Esophagus (tissue), 2 donors: ENCODE data around the gene PDZRN3. TPM values are rescaled to one million over a fixed set of nuclear protein-coding genes. Genes with fewer than 3 reads are reported as not detected.

ENCODE experiments used
- H3K27ac ChIP-seq, 2 donors: one replicate each; pipeline ENCODE4 v1.5.1; 2013; ENCODE audit warnings: low read depth in 2 of 2, mild to moderate bottlenecking in 2 of 2, inconsistent platforms in 1 of 2, low read length in 1 of 2, moderate library complexity in 1 of 2
- H3K27me3 ChIP-seq, 2 donors: one replicate each; pipeline ENCODE4 v1.6.1; 2013; ENCODE audit warnings: low read length in 2 of 2, control low read depth in 1 of 2, mild to moderate bottlenecking in 1 of 2; ENCODE audit not compliant: insufficient read depth in 2 of 2, control insufficient read depth in 1 of 2
- H3K36me3 ChIP-seq, 2 donors: one replicate each; pipeline ENCODE4 v1.6.1; 2013; ENCODE audit warnings: low read length in 1 of 2; ENCODE audit not compliant: control insufficient read depth in 2 of 2, insufficient read depth in 2 of 2
- H3K4me1 ChIP-seq, 2 donors: one replicate each; pipeline ENCODE4 v1.6.1; 2013; ENCODE audit warnings: low read length in 1 of 2; ENCODE audit not compliant: control insufficient read depth in 2 of 2, insufficient read depth in 2 of 2
- H3K4me3 ChIP-seq, 2 donors: one replicate each; pipeline ENCODE4 v1.5.1; 2013; ENCODE audit warnings: low read length in 2 of 2, mild to moderate bottlenecking in 2 of 2, low read depth in 1 of 2, moderate library complexity in 1 of 2
- H3K9me3 ChIP-seq, 2 donors: one replicate each; pipeline ENCODE4 v1.6.1; 2013; ENCODE audit warnings: mild to moderate bottlenecking in 2 of 2, low read depth in 1 of 2, low read length in 1 of 2, moderate library complexity in 1 of 2; ENCODE audit not compliant: control insufficient read depth in 2 of 2, insufficient read depth in 1 of 2
- WGBS, 2 donors: extraction: QIAGEN DNeasy Blood & Tissue Kit; methylation state at CpG; one replicate each; pipeline ENCODE4 v1.1.7; 2013; 5-methylcytosine and 5-hydroxymethylcytosine counted together
- polyA plus RNA-seq, 2 donors: library from polyadenylated mRNA; stranded (reverse); fragments of 200-250 nt; gene quantifications; one replicate each; pipeline ENCODE4 v1.2.3, GENCODE V29; 2013
- donor health status: healthy with polysubstance abuse.
- donor health status: Bipolar disorder and iron deficiency.

Gene PDZRN3
- polyA plus RNA-seq, 2 donors, result 13.9 to 17.2 TPM

- no peaks in the 10 kb centered on the region for H3K27me3 ChIP-seq
- H3K36me3 ChIP-seq, result no peaks in the 10 kb centered on the region
- H3K9me3 ChIP-seq, result no peaks in the 10 kb centered on the region
- H3K4me1 ChIP-seq, result peaks cover 2% of the 10 kb centered on the region in 2 donors
- H3K4me3 ChIP-seq, result no peak overlapping the region
- no peak overlapping the region for H3K27ac ChIP-seq
- WGBS, 2 donors, result 55 to 60% methylated on average over 9 of the region's 9 CpGs
Measured at GRCh38 chr3:73432023-73432705, 192.6 kb downstream of the PDZRN3 start.

GRCh38 chr3:73431183-73431900 is 193.4 kb downstream of the PDZRN3 start:
- Histone ChIP-seq H3K4me1 (peaks cover 2 to 5% of the 10 kb centered on the region in 2 donors), H3K36me3 (no peaks in the 10 kb centered on the region), H3K27me3 (no peaks in the 10 kb centered on the region), H3K27ac (no peak overlapping the region), H3K4me3 (no peak overlapping the region), H3K9me3 (no peaks in the 10 kb centered on the region)
- WGBS, 2 donors, result 69 to 70% methylated on average over 6 of the region's 6 CpGs

GRCh38 chr3:73427048-73427706 is 197.6 kb downstream of the PDZRN3 start:
- H3K4me1 ChIP-seq, result peaks cover 0 to 3% of the 10 kb centered on the region in 2 donors
- no peaks in the 10 kb centered on the region for H3K27me3 ChIP-seq
- H3K36me3 ChIP-seq, result no peaks in the 10 kb centered on the region
- no peak overlapping the region for H3K4me3 ChIP-seq
- WGBS, 2 donors, result 71 to 78% methylated on average over 11 of the region's 11 CpGs
- peak overlapping the region in 1 of 2 donors; percentile 26 for H3K27ac ChIP-seq
- no peaks in the 10 kb centered on the region for H3K9me3 ChIP-seq

- Histone ChIP-seq H3K27ac (peak overlapping the region in 1 of 2 donors; percentile 9), H3K27me3 (no peaks in the 10 kb centered on the region), H3K36me3 (no peaks in the 10 kb centered on the region), H3K4me3 (no peak overlapping the region), H3K9me3 (no peaks in the 10 kb centered on the region), H3K4me1 (peaks cover 0 to 3% of the 10 kb centered on the region in 2 donors)
- WGBS, 2 donors, result 56 to 59% methylated on average over 7 of the region's 7 CpGs
Measured at GRCh38 chr3:73426606-73427005, 198.1 kb downstream of the PDZRN3 start.

- Histone ChIP-seq H3K27me3 (no peaks in the 10 kb centered on the region), H3K27ac (peak overlapping the region in 1 of 2 donors; percentile 58), H3K4me1 (peaks cover 0 to 7% of the 10 kb centered on the region in 2 donors), H3K36me3 (no peaks in the 10 kb centered on the region), H3K4me3 (no peak overlapping the region), H3K9me3 (no peaks in the 10 kb centered on the region)
- 66 to 73% methylated on average over 3 of the region's 3 CpGs for WGBS, 2 donors
Measured at GRCh38 chr3:73423116-73423515, 201.6 kb downstream of the PDZRN3 start.

DNA sequence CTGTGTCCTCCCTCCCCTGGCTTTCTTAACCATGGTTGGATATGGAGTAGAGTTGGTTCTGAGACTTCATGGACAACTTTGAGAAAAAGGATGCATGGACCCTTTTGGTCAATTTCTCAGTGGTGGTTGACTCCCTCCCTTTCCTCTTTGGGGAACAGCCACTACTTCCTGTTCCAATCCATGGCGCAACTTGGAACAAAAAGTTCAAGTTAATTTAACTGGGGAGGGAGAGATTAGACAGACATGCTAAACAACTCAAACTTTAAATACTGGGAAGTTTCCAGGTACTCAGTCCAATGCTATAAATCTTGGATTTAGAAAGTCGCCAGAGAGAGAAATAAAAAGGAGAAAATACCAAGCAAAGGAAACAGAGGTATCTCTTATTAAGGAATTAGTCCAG is 202.2 kb downstream of the PDZRN3 start:
- no peak overlapping the region for H3K27ac ChIP-seq
- no peaks in the 10 kb centered on the region for H3K27me3 ChIP-seq
- H3K9me3 ChIP-seq, result no peaks in the 10 kb centered on the region
- no peak overlapping the region for H3K4me3 ChIP-seq
- 39 to 45% methylated on average over 2 of the region's 2 CpGs for WGBS, 2 donors
- H3K4me1 ChIP-seq, result peaks cover 0 to 7% of the 10 kb centered on the region in 2 donors
- H3K36me3 ChIP-seq, result no peaks in the 10 kb centered on the region

GRCh38 chr3:73419942-73420341 is 204.8 kb downstream of the PDZRN3 start:
- Histone ChIP-seq H3K27ac (peak overlapping the region; percentile 45 to 68), H3K27me3 (no peaks in the 10 kb centered on the region), H3K4me3 (no peak overlapping the region), H3K9me3 (no peaks in the 10 kb centered on the region), H3K4me1 (peaks cover 0 to 4% of the 10 kb centered on the region in 2 donors), H3K36me3 (no peaks in the 10 kb centered on the region)
- 78 to 88% methylated on average over 3 of the region's 3 CpGs for WGBS, 2 donors

DNA sequence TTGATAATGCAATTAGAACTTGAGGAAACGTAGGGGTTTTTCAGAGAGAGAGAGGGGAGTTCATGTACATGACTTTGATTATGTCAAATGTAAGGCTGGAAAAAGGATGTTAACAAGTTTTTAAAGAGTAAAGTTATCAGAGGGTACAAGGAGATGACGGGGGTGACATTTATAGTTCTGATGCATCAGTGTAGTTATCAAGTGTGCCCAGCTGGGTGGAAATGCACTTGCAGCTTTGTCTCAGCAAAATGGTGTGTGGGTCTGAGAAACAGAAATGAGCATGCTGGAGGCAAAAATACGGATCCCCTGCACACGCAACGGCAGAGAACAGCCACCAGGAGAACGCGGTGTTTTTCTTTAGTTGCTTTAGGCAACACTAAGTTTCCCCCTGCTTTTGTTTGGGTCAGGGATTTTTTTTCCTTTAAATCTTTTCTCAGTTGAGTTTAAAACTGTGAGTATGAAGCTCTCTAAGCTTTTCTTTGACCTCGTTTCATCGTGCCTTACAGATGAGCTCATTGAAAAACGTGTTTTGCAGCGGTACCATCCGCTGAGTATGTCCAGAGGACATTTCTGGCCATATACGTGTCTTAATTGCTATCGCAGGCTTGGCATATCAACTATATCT is 205.4 kb downstream of the PDZRN3 start:
- Histone ChIP-seq H3K4me3 (no peak overlapping the region), H3K9me3 (no peaks in the 10 kb centered on the region), H3K27ac (peak overlapping the region; percentile 50 to 55), H3K27me3 (no peaks in the 10 kb centered on the region), H3K36me3 (no peaks in the 10 kb centered on the region), H3K4me1 (peaks cover 0 to 4% of the 10 kb centered on the region in 2 donors)
- 51 to 64% methylated on average over 14 of the region's 14 CpGs for WGBS, 2 donors

- WGBS, 2 donors, result 61 to 62% methylated on average over 4 of the region's 4 CpGs
- Histone ChIP-seq H3K36me3 (no peaks in the 10 kb centered on the region), H3K4me1 (peaks cover 0 to 4% of the 10 kb centered on the region in 2 donors), H3K4me3 (no peak overlapping the region), H3K27ac (no peak overlapping the region), H3K27me3 (no peaks in the 10 kb centered on the region), H3K9me3 (no peaks in the 10 kb centered on the region)
Measured at GRCh38 chr3:73418681-73419080, 206.1 kb downstream of the PDZRN3 start.
